HG02973 (cell line): ENCODE measurements around the gene TCF4.
A peak's percentile ranks its signal among the peaks of the same experiment; 100 is the strongest.

Source experiments
- ATAC-seq: cut with Tn5 transposase; IDR thresholded peaks from one replicate; pipeline ENCODE4 v1.9.1; 2021; ENCODE audit warnings: moderate library complexity; ENCODE audit not compliant: unreplicated experiment

The TCF4 gene

DNA sequence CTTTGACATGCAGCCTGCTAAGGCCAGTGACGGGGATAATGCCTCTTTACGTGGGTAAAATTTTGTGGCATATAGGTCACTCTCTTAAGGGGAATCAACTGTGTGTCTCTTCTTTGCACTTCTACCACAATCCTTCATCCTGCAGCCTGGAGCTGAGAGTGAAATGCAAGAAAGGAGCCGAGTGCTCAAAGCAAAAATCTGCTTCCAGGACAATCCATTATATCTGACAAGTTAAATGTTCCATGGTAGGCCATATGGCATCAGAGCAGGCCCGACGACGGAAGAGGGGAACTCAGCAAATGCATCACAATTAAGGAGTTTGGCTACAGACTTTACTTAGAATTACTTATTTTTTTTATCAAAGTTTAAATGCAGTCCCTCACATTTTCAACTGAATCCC lies 171.2 kb downstream of the TCF4 start:
- ATAC-seq: no peak

DNA sequence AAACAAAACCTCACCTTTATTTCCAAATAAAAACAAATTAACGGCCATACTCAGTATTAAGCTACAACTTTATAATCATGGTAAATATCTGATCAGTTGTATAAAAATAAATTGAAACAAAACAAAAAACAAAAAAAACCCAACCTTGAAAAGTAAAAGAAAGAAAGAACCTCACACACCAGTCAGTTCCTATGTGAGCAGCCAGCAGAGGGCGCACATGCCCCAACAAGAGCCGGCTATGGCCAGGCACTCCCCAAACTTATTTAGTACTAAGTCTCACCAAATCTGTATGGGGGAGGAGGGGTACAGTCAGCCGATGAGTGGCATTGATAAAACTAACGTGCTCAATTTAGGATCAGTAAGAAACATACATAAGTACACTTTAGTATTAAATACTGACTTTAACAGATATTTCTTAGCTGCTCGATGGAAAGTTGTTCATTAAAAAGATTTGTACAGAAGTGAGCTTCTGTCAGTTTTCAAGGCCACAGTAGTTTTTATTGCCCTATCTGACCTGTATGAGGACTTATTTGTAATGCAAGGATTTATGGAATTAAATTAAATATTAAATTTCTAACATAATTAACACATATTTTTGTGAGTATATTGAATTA lies 172.6 kb downstream of the TCF4 start:
- ATAC-seq: peak; percentile 80

DNA sequence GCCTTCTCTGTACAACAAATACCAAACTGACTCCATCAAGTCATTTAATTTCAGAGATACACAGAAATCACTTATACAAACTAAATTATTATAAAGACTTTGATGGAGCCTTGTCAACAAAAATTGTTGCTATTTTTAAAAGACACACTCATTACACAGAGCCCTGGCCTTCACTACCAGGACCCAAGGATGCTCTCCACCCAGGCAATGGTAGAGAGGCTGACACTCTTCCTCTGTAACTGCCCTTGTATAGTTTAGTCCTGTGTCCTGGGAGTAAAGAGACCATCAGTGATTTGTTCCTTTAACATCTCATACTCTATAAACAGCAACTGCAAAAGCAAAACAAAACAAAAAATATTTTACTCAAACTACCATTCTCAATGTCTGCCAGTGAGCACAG lies 173.5 kb downstream of the TCF4 start:
- ATAC-seq: no peak

DNA sequence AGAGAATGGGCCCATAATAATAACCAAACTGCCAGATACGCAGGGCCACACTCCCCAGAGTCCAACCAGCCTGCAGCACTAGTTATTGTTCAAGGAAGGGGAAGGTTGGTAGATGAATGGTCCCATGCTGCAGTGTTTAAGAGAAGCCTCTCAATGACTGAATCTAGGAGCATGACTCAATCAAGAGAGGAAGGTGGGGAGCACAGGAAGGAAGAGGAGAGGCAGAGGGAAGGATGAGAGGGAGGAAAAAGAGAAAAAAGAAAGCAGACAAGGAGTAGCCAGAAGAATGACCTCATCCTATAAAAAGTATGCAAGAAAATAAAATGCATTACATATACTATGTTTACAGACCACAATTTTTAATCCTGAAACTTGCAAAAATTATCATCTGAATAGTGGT lies 174.5 kb downstream of the TCF4 start:
- ATAC-seq: no peak

DNA sequence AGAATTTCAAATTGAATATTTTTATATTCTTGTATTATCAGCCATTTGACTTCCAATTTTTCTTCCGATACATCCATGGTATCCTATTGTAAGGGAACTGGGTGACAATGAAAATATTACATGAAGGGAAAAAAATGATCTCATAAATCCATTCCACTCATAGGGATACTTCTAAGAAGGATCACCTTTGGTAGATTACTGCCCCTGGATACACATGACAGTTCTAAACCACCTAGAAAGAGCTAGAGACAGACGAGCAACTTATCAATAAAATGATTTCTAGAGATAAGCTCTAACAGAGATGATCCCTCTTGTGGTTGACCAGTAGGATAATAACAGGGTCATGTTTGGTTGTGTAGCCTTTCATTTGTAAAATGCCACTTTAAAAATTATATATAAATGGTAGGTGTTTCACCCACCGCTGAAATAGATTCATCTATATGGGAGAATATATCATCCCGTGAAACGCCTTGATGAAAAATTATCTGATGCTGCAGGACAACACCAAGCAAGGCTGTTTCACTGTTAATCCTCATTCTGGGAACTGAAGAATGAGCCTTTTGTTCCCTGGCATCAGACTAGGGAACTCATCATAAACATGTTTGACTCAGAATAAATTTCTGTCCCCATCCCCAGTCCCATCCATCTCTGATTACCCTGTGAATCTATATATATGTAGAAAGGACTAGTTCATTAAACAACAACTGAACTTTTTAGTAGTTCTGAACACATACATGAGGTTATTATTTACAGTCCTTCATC lies 180.0 kb downstream of the TCF4 start:
- ATAC-seq: no peak

DNA sequence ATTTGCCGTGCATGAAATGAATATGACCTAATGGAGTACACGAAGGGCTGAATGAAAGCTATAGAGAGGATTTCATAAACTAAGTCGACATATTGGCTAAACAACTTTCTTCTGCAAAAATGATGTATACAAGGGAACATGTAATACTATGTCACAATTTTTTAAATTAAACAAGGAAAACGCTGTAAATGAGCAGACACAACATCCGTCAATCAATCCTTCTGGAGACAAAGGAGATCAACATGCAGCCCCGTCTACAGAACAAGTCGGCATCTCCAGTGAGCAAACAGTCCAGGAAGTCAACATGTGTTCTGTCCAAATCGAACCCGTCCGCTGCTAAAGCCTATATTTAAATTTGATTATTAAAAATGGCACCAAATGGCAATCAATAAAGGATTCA lies 180.8 kb downstream of the TCF4 start:
- ATAC-seq: no peak

DNA sequence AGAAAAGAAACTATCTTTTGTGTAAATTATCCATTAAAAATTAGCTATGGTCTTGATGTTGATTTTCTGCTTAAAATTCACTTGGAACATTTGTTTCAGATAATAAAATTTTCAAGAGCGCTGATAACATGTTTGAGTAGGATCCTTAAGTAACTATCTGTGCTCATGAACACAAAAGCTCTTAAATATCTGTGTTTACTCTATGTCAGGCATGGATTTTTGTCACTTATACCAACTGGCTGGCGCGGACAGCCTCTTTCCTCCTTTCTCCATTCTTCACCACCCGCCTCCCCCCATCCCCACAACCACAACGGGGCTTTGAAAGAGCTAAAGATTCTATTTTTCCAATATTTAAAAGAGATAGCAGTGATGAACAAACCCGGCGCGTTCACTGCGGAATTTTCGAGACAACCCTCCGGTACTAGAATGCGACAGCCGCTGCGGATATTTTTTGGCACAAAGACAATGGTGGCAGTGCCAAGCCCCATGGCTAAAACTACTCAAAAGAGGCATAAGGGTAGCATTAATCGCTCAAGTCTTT lies 181.5 kb downstream of the TCF4 start:
- ATAC-seq: no peak

DNA sequence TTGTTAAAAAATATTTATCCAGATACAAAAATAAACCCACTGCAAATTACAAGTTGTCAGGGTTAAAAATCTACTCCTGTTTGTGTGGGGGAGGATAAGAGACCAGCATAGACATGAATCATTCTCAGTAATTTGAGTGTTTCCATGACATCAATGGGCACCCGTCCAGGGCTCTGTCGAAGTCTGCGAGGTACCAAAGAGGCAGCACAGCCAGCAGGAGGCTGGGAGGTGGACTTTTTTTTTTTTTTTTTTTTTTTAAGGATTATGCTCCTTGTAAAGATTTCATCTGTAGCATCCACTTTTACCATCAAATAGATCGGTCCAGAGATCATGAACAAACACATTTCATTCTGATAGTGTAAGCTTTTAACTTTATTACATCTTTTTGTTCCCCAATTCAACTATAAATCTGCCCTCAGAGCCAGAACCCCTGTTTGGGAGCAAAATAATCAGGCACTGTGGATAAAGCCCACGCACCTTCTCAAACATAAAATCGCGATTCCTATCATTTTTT lies 182.0 kb downstream of the TCF4 start:
- ATAC-seq: no peak

DNA sequence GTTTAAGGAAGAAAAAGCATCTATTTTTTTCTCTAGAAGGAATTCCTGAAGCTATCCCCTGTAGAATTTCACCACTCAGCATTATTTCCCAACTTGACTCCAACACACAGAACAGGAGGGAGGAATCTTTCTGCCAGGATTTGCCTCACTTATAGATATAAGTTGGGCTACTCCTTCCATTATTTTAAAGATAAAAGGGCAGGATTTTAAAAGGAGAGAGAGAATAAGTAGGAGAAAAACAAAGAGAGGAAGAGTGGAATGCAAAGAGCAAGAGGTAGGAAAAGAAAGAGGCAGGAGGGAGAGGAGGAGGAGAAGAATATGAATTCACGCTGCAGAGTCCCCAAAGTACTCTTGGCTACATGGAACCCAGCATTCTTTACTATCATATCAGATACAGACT lies 182.5 kb downstream of the TCF4 start:
- ATAC-seq: no peak

DNA sequence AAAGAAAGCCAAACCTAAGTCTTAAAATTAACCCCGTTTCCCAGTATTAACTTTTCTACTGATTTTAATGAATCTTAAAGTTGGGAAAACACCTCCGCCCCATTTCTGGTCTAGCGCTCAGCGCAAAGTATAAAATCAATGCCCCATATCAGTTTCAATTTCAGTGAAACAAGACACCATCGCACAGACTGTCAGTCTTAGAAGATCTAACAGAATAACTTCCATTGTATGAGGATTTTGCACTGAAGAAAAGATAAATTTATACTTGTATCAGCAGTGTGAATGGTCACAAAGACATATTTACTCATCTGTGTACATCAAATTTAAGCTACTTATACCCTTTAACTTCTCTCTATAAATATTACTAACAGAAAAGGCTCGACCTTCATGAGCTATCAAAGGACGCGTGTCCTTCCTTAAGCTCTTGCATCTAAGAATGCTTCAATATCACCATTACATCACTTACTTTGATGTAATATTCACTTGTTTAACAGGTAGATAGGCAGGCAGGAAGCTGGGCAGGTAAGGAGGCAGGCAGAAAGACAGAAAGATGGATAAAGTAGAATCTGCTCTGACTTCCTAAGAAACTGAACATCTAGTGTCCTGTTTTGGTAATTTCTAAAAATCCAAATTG lies 183.0 kb downstream of the TCF4 start:
- ATAC-seq: no peak

DNA sequence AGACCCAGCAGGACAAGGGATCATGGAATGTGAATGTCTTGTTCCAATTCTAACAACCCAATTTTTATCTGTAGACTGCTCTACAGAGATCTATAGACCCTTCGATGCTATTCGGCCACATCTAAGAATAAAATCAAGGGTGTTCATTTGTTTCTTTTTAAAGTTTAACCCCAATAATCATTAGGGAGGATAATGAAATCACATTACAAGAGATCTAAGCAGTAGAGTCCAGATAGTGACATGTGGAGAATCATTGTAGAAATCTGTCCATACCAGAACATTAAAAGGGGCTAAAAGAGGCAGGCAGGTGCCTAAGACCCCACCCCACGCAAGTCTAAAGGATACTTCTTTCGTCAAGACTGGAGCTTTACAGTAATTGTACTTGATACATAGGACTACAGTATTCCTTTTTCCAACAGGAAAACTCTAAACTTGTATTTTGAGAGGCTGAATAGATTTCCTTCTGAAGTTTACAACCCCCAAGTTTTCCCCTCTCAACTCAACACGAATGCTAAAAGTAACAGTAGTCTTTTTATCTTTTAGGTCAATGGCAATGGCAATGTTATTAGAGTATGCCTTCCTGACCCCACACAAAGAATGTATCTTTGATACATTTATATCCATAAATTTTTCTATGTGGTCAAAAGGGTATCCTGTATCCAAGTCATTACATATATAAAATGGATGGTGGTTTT lies 183.7 kb downstream of the TCF4 start:
- no peak for ATAC-seq

DNA sequence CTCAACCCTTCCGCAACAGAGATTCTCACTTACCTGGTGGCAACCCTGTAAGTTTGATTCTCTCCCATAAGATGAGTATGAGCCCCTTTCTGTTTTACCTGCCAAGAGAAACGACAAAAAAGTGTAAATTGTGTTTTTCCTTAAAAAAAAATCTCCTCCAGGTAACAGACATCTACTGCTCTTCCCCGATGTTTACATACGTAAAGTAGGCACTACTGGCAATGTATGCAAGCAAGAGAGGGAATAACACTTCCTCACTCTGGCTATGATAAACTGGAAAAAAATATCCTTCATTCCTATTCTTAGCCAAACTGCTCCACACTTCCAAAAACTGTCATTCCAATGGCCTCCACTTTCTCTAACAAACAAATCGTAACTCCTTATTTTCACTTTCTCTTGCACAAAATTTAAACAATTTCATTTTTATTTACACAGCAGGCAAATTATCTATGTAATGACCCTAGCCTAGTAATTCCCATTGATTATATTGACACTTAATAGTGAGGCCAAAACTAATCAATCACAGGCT lies 184.5 kb downstream of the TCF4 start:
- no peak for ATAC-seq

DNA sequence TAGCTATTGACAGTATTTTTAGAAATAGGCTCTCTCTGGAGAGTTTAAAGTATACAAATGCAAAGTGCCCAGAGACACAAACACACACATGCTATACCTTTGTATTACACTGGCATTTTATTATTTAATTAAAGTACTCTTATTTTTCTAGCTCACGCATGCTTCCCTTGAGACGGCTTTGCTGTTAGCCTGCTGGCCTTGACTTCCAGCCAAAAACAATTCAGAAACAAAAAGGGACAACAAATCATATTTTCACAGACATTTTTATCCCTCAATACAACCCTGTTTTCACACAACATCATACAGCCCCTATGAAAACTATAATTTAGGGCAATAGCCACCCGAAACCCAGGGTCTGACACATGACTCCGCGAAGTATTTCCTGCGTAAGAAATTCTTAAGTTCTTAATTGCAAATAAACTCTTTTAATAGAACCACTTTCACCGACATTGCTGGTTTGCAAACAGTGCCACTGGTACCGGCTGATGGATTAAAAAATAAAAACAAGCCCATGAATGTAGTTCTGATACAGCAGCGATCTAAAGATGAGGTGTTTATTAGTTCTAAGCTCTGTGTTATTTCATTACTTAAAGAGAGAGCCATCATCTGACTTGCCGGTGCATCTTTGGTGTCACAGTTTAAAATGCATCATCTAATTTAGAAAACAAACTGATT lies 185.1 kb downstream of the TCF4 start:
- ATAC-seq: no peak

DNA sequence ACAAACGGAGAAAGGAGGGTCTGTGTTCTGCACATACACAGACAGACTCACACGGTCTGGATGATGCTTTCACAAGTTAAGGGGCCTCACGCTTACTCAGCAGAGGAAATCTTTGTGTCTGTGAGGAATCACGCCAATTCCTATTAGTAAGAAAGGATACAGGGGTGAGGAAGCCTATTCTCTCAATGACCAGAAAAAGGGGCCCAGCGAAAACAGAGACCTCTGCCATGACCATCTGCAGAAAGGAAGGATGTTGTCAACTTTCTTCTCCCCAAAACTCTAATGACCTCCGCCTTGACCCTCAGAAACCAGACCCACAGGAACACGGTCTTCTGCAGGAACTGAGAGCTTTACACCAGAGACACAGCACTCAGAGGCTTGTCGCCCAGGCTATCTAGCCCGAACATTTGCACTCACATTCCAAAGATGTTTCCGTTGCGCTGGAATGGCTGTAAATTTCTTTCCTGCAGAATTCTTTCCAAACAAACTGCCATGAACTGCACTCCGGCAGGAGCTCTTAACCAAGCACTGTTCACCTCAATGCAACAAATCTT lies 186.3 kb downstream of the TCF4 start:
- ATAC-seq: no peak

DNA sequence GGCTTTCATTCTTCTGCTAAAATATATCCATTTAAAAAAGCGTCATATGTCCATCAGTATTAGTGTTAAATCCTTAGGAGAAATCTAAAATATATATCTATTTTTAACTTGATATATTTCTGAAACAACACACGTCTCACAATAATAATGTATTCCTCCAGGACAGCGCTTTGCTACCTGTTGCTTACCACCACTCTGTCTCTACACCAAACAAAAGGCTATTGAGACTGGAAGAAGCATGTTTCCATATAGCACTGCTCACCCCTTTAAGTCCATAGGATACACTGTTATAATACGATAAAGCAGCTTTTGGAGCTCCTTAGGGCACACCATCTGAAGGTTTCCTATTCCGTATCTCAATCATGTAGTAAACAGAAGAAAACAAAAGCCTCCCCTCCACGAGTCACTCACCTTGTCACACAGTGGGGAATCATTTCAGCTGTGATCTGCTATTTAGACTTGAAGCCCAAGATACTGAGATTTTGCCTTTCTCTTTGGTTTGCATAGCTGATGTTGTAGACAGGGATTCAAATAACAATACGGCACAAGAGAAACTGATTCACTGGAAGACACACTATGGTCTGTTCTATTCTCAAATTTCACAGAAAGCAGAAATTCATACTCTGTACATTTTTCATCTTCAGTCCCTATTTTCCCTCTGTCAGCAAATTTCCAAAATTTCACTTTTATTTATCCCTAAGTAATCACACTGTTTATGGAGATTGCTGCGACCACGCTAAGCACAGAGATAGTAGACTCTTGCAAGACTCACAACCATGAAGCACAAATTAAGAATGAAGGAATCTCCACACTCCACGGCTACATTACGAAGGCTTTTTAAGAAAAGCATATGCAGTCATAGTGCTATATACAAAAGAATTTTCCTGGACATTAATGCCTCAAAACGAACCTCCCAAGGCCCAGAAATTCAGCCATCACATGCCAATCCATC lies 187.1 kb downstream of the TCF4 start:
- ATAC-seq: no peak

DNA sequence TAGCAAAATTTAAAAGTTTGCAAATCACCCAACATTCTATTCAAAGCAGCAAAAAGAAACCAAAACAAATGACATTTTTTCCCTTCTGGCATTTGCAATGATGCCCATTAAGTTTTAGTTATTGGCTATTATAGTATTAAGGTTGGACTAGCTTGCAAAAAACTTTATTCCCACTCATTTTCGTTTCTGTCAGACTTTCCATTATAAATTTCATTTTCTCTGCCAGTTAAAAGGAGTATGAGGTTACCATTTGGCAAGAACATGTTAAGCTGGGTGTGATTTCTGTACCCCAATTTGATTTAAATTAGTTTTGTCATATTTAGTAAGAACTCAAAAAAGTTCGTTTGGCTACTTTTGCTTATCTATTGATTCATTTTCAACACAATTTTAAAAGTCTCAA lies 187.9 kb downstream of the TCF4 start:
- no peak for ATAC-seq

DNA sequence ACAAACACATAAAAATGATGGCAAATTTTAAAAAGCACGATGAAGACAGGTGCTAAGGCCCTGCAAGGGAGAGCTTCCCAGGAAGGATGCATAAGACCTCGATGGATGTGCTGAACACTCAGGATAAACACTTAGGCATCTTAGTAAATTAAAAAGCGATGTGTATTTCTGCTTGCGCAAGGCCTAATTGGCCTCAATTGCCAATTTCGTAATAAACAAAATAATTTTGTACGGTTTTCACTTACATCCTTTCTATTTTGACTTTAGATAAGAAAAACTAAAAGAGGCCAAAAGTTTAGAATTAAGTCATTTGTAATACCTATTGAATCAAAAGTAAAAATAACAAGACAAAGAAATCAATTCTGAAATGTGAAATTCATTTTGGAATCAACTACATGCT lies 189.1 kb downstream of the TCF4 start:
- no peak for ATAC-seq

DNA sequence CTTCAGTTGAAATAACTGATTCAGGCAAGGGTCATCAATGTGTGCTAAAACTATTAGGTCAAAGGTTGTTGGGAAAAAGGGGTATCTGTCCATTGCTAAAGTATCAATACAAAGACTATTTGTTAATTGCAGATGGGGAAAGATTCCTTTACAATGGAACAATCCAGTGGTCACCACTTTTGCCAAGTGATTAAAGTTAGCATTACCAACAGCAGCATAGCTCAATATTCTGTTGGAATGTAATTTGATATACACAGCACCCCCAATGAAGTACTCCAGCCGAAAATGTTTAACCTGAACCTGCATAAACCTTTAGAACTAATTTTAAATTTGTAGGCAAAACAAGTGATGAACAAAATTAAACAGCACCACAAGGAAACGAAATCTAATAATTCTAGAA lies 191.0 kb downstream of the TCF4 start:
- ATAC-seq: no peak

DNA sequence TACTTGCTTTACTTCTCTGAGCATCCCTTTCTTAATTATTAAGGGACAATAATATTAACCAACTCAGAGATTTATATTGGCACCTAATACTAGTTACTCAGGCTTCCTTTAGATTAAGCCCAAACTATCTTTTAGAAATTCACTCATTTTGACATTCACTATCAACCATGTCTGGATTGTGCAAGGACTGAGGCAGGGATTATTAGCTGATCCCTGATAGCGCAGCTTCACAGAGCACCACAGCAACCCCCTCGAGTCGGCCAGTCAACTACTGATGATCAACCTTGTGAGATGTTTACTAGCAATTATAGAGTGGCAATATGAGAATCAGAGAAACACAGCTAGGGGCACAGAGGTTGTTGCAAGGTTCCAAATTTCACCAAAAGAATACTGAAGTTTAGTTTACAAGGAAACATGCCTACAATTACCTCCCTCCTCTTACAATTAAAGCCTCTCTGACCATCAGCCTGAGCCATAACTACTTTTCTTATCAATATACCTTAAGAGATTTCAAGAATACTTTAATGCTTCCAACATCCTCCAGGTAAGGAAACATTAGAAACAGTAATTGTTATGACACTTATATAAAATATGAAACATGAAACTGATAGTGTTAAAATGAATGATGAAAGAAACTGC lies 191.6 kb downstream of the TCF4 start:
- no peak for ATAC-seq
